B cell (primary cell): ENCODE data around the gene MAP3K13.

Source experiments
- EZH2 ChIP-seq: IDR thresholded peaks from 2 replicates; pipeline ENCODE4 v1.6.1; 2012; ENCODE audit warnings: borderline replicate concordance, low read depth, mild to moderate bottlenecking, moderate library complexity, low read length; ENCODE audit not compliant: insufficient read depth, poor library complexity, severe bottlenecking
- TF ChIP-seq, protein P1 (sequence below): fragments of 200-600 bp; IDR thresholded peaks from one replicate; pipeline ENCODE4 v1.8.0; 2022; ENCODE audit warnings: antibody characterized with exemption, mild to moderate bottlenecking

DNA sequence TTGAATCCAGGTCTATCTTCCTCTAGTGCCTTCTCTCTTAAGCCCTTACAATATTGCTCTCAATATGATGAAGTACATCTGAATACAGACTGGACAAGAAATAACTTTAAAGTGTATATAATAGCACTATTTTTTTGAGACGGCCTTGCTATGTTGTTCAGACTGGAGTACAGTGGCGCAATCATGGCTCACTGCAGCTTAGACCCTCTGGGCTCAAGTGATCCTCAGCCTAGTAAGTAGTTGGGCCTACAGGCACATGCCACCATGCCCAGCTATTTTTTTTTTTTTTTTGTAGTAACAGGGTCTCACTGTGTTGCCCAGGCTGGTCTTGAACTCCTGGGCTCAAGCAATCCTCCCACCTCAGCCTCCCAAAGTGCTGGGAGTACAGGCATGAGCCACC is 53.6 kb downstream of the MAP3K13 start:
- TF ChIP-seq, protein P1, sequence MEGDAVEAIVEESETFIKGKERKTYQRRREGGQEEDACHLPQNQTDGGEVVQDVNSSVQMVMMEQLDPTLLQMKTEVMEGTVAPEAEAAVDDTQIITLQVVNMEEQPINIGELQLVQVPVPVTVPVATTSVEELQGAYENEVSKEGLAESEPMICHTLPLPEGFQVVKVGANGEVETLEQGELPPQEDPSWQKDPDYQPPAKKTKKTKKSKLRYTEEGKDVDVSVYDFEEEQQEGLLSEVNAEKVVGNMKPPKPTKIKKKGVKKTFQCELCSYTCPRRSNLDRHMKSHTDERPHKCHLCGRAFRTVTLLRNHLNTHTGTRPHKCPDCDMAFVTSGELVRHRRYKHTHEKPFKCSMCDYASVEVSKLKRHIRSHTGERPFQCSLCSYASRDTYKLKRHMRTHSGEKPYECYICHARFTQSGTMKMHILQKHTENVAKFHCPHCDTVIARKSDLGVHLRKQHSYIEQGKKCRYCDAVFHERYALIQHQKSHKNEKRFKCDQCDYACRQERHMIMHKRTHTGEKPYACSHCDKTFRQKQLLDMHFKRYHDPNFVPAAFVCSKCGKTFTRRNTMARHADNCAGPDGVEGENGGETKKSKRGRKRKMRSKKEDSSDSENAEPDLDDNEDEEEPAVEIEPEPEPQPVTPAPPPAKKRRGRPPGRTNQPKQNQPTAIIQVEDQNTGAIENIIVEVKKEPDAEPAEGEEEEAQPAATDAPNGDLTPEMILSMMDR, result no peak
- TF ChIP-seq EZH2, result no peak
